Measurements from ENCODE around the gene GNG14.
"Not testable (repeated sequence)": the region's sequence is repeated elsewhere in the genome, so short reads cannot be mapped to it uniquely, and the experiment has no call there.

Gene GNG14

DNA sequence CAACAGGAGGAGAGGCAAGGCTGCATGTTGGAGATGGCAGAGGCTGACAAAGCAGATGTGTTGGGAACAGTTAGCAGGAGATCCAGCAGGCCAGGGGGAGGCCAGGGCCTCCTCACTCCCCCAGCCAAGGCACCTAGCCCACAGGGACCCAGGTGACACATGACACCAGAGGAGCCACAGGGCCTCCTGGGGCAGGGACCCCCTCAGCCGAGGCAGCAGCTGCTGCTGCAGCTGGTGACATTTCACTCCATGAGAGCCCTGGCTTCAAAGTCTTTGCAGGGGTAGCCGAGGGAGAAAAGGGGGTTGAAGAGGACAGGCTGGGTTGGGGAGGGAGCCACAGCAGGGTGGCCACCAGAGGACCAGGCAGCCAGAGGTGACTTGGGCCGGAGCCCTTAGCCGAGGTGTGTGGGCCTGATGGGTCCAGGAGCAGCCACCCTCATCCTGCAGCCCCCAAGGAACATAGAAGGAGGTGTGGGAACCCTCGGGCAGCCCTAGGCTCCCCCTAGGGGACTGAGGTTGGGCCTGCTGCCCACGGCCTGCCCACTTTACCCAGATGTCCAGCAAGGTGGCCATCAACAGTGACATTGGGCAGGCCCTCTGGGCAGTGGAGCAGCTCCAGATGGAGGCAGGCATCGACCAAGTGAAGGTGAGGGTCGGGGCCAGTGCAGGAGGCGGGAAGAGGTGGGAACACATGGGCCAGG is at the start of gene GNG14:
TSS of gene GNG14 (plus strand) at position 503 of the 701 bp plus-strand sequence. CDS start at position 554, 51 bp downstream.
- no peak for DNase-seq (ENCODE audit: low read depth in 2 of 2)

DNA sequence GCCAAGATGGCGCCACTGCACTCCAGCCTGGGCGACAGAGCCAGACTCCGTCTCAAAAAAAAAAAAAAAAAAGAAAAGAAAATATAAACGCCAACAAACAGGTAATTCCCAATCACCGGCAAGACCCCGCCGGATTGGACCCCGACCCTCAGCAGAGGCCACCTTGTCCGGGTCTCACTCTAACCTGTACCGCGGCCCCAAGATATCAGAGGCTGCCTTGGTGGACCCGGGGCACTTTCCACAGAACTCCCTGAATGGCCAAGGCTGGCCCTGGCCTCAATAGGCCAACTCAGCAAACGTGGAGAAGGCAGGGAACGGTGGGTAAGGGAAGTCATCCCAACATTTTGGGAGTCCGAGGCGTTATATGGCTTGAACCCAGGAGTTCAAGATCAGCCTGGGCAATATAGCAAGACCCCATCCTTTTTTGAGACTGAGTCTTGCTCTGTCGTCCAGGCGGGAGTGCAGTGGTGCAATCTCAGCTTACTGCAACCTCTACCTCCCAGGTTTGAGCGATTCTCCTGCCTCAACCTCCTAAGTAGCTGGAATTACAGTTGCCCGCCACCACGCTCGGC is 49.1 kb upstream of the GNG14 start:
- no peak for DNase-seq (ENCODE audit: low read depth in 2 of 2)

DNA sequence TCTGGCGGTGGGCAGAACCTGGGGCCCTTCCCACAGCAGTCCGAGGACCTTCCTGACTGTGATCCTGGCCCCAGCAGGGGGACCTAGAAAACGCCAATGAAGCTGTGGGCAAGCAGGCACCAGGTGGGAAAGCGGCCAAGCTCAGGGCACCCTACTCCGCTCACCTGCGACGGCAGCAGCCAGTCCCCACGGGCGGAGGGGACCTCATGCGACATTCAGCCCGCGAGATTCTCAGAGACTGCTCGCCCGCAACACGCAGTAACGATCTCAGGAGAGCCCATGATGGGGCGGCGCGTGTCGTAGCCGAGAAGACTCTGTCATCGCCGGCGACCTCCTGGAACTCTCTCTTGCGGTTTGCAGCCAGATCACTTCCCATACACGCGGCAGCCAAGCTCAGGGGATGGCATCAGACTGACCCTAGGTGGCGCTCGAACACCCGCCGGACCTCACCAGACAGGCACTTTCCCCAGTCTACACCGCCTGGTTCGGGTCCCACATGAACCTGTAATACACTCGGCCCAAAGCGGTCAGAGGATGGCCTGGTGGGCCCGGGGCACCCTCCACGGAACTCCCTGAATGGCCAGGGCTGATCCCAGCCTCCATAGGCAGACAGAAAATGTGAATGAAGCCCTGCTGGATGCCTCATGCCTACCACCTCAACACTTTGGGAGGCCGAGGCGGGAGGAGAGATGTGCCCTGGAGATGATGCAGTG is 47.7 kb upstream of the GNG14 start:
- peak; percentile 85 to 87 for DNase-seq (ENCODE audit: low read depth in 2 of 2)

DNA sequence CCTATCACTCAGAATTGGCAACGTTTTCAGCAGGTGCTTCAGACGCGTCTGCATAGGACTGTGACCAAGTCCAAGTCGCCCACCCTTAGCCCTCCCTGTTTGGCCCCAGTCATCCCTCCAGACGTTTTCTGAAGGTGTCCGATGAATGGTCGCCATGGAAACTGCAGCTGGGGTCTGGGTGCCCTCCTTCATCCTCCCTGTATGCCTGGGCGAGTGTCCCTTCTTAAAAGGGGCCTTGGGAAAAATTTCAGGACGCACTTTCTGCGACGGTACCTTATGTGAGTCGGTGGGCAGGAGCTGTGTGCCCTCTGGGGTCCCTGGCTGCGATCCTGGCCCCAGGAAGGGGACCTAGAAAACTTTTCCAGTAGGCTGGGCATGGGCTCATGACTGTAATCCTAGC is 46.3 kb upstream of the GNG14 start:
- DNase-seq (ENCODE audit: low read depth in 2 of 2) = no peak

DNA sequence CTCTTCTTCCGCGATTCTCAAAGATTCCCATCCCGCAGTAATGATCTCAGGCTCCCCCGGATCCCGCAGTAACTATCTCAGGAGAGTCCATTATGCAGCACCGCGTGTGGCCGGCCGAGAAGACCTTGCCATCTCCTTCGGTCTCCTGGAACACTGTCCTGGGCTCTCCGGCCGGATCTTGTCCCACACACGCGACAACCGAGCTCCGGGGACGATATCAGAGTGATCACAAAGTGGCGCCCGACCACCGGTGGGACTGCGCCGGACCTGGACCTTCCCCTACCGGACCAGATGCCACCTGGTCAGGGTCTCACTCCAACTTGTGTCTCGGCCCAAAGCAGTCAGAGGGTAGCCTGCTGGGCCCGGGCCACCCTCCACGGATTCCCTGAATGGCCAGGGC is 45.3 kb upstream of the GNG14 start:
- no peak for DNase-seq (ENCODE audit: low read depth in 2 of 2)

DNA sequence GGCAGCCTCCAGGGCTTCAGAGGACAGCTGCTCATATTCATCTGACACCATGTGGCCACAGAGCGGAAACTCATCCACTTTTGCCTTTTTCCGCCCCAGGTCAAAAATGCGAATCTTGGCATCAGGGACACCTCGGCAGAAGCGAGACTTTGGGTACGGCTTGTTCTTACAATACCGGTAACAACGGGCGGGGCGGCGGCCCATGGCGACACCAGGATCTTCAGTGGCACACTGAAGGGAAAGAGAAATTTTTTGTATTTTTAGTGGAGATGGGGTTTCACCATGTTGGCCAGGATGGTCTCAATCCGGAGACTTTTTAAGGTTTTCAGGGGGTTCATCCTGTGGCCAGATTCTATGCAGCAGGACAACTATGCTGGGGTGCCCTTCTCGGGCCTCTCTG is 44.1 kb upstream of the GNG14 start:
- not testable (repeated sequence) for DNase-seq (ENCODE audit: low read depth in 2 of 2)

DNA sequence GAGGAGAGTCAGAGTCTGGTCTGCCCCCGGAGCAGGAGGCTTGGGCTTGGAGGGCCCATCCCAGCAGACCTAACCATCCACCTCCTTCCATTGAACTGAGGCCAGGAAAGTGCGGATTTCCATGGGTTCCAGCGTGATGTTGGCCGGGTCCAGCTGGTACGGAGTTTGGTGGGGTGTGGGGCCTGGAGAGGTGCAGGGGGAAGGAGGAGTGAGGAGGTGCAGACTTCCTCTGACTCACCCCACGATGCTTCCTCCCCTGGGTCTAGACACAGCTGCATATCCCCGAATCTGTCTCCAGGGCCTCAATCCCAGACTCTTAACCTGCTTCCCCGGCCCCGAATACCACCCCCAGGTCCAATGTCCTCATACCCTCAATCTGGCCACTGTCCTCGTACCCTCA is 41.2 kb upstream of the GNG14 start:
- no peak for DNase-seq (ENCODE audit: low read depth in 2 of 2)

DNA sequence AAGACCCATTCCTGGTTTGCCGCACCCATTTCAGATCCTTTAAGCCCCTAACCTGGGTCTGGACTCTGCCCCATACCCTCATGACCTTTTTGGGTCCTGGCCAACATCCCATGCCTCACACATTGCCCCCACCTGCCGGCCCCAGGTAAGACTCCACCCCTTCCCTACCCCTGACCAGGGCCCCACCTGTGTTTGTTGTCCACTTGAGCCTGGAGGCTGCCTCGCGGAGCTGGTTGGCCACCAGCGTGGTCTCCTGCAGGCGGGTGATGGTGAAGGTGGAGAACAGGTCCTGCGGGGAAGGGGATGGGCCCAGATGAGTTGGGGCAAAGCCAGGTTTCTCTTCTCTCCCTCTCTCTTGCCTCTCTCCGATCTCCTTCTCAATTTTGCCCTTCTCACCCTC is 40.8 kb upstream of the GNG14 start:
- DNase-seq (ENCODE audit: low read depth in 2 of 2) = no peak

DNA sequence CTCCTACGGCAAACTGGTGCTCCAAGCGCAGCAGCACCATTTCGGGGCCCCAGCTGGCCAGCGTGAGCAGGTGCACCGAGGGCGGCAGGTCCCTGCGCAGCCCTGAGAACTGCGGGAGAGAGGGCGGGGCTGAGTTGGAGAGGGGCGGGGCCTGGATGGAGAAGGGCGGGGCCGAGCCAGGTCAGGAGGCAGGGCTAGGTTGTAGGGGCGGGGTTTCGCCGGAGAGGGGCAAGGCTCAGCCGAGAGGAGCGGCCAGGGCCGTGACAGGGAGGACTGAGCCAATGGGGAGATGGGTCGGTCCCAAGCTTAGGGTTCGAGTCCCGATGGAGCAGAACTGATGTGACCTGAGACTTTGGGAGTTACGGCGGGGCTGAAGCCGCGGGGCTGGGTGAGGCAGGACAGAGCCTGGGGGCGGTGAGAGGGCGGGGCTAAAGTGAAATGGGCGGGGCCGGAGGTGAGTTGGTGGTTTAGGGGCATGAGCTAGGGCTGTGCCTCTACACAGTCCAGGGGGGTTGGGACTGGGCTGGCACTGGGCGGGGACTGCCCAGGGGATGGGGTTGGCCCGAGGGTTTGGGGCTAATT is 40.2 kb upstream of the GNG14 start:
- peak in 1 of 2 donors; percentile 38 for DNase-seq (ENCODE audit: low read depth in 2 of 2)

DNA sequence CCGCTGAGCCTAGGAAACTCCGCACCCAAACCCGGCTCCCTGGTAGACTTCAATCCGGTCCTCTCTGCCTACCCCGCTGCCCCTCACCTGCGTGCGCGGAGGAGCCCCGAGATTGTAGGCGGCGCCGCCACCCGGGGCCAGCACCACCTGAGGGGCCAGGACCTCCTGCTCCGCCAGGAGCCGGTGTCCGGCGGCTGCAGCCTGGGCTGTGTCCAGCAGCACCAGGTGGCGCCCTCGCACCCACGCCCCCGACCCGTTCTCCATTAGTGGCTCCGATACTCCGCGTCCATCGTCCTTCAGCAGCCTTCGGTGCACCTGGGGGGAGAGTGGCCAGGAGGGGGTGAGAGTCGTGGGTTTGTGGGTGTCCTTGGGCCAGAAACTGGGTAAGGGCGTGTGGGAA is 39.7 kb upstream of the GNG14 start:
- no peak for DNase-seq (ENCODE audit: low read depth in 2 of 2)

DNA sequence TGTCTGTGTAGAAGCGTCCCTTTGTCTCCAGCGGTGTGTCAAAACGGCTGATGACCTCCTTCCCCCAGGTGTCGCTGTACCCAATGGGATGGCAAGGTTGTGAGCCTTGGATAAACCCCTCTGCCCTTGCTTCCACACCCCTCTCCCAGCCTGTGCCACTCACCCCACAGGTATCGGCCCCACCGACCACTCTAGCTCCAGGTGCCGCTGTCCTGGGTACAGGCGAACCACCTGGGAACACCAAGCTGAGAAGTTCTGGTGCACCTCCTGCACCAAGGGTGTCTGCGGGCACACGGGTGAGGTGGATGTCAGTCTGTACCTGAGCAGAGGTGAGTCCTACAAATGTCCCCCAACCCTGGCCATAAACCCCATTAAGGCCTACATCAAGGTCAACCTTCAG is 37.9 kb upstream of the GNG14 start:
- DNase-seq (ENCODE audit: low read depth in 2 of 2) = no peak

DNA sequence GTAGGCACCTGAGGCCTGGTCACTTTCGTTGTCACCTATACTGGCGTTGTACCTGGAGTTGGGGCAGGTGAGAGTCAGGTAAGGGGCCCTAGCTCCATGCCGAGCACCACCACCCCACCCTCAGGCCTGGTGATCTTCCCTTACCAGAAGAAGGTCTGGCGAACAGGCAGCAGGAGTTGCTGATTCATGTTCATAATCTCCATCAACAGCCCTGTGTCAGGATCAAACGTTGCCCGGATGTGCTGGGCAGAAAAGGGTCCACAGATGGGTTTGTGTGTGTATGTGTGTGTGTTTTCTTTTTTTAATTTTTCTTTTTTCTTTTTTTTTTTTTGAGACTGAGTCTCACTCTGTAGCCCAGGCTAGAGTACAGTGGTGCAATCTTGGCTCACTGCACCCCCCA is 35.6 kb upstream of the GNG14 start:
- no peak for DNase-seq (ENCODE audit: low read depth in 2 of 2)

DNA sequence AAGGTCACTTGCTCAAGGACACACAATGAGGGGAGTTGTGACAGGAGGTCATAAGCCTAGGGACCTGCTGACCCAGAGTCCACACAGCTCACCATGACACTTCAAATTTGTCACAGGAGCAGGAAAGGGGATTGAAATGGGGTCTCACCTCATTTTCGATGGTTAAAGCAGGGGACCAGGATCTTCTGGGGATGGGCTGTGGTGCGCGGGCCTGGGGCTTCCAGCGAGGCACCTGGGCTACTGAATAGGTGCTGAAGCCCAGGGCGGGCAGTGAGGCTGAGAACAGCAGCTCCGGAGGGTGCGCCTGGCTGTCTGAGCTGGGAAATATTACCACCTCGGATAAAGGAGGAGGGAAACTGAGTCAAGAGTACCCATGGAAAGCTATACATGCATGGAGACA is 32.3 kb upstream of the GNG14 start:
- no peak for DNase-seq (ENCODE audit: low read depth in 2 of 2)

DNA sequence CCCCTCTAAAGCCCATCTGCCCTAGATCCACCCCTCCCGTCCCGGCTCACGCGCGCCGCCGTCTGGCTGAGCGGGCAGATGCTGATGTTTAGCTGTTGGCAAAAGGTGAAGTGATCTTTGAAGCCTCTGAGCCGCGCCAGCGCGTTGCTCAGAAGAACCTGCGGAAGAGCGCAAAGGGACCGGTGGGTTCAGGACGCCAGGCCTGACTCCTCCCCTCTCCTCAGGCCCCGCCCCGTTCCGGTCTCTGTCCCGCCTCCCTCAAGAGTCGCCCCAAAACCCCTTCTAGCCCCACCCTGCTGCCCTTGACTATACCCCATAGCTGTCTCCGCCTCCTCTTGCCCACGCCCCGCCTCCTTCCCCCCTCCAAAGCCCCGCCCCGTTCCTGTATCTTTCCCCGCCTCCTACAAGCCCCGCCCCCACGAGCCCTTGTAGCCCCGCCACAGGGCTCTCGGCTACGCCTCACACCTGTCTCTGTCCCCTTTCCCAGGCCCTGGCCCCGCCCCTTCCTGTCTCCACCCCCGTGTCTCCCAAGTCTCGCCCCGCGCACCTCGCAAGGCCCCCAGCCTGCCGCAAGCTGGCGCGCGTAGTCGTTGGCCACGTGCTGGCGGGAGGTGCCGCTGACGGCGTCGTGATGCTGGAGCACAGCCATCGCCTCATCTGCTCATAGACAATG is 30.8 kb upstream of the GNG14 start:
- DNase-seq (ENCODE audit: low read depth in 2 of 2) = peak in 1 of 2 donors; percentile 35

DNA sequence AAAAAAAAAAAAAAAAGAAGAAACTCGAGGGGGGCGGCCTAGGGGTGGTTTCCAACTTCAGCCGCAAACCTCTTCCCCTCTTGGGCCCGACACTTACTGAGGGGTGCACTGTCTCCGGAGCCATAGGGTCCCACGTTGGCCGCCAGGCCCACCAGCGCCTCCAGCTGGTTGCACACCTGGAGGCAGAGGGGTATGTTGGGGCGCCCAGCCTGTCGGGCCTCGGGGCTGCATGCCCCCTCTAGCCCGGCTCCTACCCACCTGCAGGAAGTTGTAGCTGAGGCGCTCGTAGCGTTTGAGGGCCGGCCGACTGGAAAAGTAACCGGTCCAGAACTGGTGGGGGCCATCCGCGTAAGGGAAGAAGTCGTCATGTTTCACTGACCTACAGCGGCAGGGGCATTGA is 29.8 kb upstream of the GNG14 start:
- no peak for DNase-seq (ENCODE audit: low read depth in 2 of 2)

DNA sequence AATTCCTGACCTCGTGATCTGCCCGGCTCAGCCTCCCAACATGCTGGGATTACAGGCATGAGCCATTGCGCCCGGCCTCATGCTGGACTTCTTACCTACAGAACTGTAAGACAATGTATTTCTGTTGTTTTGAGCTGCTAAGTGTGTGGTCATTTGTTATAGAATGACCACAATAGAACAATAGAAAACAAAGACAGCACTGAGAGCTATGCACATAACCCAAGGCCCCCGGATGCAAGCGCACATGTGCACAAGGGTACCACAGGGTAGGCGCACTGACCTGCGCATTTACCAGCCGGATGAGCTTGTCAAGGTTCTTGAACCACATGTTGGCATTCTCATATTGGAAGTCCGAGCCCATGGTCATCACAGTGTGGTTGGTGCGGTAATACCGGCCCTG is 26.8 kb upstream of the GNG14 start:
- no peak for DNase-seq (ENCODE audit: low read depth in 2 of 2)

DNA sequence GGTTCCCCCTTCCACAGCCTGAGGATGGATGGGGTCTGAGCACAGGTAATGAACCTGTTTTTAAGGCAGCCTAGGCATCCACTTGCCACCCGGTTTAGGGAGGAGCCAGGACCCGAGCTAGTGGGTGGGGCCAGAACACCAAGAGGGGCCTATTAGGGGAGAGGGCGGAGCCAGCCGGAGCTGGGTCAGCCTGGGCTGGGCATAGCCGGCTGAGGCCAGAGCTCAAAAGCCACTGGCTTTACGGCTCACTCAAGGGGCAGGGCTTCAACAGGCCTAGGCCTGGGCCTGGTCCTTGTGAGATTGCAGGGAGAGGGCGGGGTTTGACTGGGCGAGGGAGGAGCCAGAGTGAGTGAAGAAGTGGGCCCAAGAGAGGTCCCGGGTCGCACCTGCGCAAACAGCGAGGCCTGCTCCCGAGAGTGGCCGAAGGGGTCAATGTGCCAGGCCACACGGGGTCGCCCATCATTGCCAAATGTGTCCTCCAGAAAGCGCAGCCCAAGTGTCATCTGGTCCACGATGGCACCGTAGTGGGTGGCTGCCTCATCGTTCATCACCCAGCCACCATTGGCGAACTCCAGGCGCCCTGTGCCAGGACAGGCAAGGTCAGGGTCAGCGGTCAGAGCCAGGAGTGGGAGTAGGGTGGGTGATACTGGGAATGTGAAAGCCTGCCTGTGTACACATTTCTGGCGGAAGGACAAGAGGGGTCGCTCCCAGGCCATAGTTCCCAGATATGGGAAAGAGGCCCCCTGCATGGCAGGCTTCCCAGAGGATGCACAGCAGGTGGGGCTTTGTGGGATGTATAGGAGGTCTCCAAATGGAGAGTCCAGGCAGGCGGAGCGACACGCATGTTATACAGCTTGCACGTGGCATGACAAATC is 23.2 kb upstream of the GNG14 start:
- DNase-seq (ENCODE audit: low read depth in 2 of 2) = no peak

DNA sequence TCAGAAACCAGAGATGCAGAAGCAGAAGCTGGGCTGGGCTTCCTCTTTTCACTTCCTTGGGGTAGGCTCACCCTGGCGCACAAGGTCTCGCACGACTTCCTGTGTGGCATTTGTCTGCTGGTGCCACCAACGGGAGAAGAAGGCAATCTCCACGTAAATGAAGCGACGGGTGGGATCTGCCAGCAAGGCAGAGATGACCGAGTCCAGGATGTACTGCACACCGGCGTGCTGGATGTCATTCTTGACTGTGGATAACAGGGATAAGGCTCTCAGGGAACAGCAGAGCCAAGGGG is 22.6 kb upstream of the GNG14 start:
- DNase-seq (ENCODE audit: low read depth in 2 of 2) = peak; percentile 45 to 53

DNA sequence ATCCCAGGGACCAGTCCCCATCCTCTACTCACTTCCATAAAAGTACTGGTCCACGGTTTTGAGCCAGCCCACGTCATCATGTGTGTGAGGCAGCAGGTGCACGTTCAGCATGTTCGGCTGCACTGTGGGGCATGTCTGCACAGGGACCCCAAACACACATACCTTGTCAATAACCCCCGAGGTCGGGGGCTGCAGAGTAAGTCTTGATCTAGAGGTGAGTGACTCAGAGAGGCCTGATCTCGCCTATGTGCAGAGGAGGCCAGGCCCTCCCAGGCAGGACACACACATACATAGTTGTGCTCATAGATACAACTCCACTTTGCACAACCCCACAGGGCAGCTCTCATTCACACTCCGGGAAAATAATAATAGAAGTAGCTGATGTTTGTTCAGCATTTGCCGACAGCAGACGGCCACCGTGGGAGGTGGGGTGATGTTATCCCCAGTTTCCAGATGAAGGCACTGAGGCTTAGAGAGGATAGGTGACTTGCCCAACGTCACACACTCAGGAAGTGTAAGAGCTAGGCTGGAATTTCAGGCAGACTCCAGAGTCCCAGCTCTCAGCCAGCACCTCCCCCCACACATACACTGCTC is 22.0 kb upstream of the GNG14 start:
- DNase-seq (ENCODE audit: low read depth in 2 of 2) = no peak

DNA sequence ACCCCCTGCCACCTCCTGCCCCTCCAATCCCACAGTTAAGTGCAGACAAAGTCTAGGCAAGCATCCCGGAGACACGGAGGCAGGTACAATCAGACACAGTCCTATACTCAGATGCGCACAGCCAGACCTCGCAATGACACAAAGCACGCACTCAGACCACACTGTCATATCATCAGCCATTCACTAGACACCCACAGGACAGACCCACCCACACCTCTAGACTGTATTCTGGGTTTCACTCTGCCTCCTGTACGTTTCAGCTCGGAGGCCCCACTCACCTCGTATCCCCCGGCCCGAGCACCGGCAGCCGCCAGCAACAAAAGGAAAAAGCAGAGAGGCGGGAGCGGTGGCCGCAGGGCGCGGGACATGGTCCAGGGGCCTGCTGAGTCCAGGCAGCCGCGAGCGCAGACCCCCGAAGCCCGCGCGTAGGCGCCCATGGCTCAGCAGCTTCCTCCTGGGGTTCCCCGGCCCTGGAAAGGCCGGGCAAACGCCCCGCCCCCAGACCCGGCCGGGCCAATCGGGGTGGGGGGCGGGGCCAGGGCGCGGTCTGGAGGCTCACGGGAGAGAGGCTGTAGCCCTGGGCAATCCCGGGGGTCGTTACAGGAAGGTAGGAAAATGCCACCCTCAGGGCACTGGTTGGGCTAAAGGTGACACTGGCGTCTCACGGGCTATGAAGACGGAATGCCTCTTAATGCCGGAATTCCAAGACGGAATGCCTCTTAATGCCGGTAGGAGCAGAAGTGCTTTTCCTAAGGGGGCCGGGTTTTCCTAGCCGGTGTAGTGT is 21.3 kb upstream of the GNG14 start, which contains the start of the genes MAN2B1 and WDR83:
TSS of gene MAN2B1 (minus strand) at position 478 of the 784 bp plus-strand sequence. CDS start at position 437, 41 bp downstream.
TSS of gene WDR83 (plus strand) at position 543 of the 784 bp plus-strand sequence. CDS start 2,984 bp downstream, outside the sequence.
- DNase-seq (ENCODE audit: low read depth in 2 of 2) = peak; percentile 59 to 77

All from stimulated activated CD4-positive, alpha-beta T cell treated with anti-CD3 and anti-CD28 coated beads, Interleukin-15, amount 100 ng/mL, for 48 hours (primary cell).